ENCODE data around the gene SPIN2A.
A peak's percentile ranks its signal among the peaks of the same experiment; 100 is the strongest.
"Not testable (repeated sequence)": the region's sequence is repeated elsewhere in the genome, so short reads cannot be mapped to it uniquely, and the experiment has no call there.

Gene SPIN2A

DNA sequence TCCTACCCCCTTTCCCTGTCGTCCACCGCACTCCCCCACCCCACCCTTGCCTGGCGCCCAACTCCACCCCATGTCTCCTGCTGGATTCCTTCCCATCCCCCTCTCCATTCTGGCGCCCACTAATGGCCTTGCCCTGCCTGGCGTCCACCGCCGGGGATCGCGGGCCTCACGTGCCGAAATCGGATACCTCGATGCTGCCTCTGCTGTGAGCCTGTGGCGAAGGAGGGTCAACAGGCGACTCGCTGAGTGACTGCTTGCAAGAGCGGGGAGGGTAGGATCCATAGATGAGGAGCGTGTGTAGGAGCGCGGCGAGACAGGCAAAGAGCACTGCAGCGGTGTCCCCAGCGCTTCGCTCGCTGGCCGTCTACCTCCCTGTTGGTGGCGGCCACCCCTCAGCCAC, at the start of gene SPIN2A:
Gene SPIN2A, minus strand, starts transcription at position 325 of the 400 bp plus-strand sequence. CDS start 800 bp downstream, outside the sequence.
- H3K4me1 Mint-ChIP-seq (ENCODE audit: low read depth); H3K4me3 Mint-ChIP-seq; H3K9me3 Mint-ChIP-seq; H3K27ac Mint-ChIP-seq; H3K27me3 Mint-ChIP-seq; H3K36me3 Mint-ChIP-seq (ENCODE audit: low read depth): not testable (repeated sequence)

DNA sequence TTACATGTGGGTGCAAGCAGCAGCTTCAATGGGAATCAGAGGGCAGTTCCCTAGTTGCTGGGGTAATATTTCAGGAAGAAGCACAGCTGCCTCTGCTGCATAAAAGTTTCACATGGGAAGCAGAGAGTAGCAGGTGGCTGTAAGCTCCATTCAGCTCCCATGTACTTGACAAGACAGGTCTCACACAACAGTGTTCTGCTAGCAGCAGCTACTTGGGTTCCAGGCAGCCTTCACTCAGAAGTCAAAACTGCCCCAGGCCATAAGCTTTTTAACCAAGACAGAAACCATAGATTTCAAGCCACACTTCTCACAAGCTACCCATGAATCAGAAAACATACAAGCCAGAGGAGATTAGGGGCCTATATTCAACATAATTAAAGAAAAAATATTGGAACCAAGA, 41.4 kb upstream of the SPIN2A start:
- Mint-ChIP-seq H3K4me1 (ENCODE audit: low read depth) (no peaks in the 10 kb centered on the region), H3K9me3 (peaks cover 17% of the 10 kb centered on the region), H3K4me3 (no peak overlapping the region), H3K27ac (no peak overlapping the region), H3K27me3 (no peaks in the 10 kb centered on the region), H3K36me3 (ENCODE audit: low read depth) (no peaks in the 10 kb centered on the region)

DNA sequence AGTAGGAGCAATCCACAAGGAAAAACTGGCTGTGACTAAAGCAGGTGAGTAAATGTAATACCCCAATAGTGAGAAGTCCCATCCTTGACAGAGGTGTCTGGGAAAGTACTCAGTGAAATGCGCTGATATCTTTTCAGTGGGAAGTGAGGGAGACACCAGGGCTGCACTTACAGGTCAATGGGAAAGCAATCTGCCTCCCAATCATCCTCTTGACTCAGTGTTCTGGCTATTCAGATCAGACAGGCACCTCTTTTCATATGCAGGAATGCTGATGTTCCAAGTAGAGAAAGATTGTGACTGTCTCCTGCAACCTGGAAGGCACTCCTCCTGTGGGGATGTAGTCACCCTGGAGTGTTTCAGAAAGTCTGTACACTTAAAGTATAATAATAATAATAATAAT, 39.9 kb upstream of the SPIN2A start:
- Mint-ChIP-seq H3K27me3 (no peaks in the 10 kb centered on the region), H3K4me1 (ENCODE audit: low read depth) (no peaks in the 10 kb centered on the region), H3K4me3 (no peak overlapping the region), H3K9me3 (peaks cover 14% of the 10 kb centered on the region), H3K27ac (no peak overlapping the region), H3K36me3 (ENCODE audit: low read depth) (no peaks in the 10 kb centered on the region)

DNA sequence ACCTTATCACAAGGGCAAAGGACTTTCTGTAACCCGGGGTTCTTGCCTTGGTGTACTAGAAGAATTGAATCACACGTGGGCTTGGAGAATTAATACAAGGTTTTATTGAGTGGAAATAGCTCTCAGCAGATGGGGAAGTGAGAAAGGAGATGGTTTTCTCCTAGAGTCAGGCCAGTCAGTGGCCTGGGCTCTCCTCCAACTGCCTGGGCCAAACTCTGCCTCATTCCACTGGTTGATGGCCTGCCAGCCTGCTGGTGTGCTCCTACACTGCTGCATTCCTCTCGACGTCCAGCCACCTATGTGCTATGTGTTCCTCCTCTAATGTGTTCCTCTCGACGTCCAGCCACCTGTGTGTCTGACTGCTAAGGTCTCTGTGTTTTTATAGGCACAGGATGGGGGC, 35.3 kb upstream of the SPIN2A start:
- H3K36me3 Mint-ChIP-seq (ENCODE audit: low read depth) = no peaks in the 10 kb centered on the region
- no peaks in the 10 kb centered on the region for H3K9me3 Mint-ChIP-seq
- H3K27me3 Mint-ChIP-seq = no peaks in the 10 kb centered on the region
- no peaks in the 10 kb centered on the region for H3K4me1 Mint-ChIP-seq (ENCODE audit: low read depth)
- no peak overlapping the region for H3K27ac Mint-ChIP-seq
- no peak overlapping the region for H3K4me3 Mint-ChIP-seq

DNA sequence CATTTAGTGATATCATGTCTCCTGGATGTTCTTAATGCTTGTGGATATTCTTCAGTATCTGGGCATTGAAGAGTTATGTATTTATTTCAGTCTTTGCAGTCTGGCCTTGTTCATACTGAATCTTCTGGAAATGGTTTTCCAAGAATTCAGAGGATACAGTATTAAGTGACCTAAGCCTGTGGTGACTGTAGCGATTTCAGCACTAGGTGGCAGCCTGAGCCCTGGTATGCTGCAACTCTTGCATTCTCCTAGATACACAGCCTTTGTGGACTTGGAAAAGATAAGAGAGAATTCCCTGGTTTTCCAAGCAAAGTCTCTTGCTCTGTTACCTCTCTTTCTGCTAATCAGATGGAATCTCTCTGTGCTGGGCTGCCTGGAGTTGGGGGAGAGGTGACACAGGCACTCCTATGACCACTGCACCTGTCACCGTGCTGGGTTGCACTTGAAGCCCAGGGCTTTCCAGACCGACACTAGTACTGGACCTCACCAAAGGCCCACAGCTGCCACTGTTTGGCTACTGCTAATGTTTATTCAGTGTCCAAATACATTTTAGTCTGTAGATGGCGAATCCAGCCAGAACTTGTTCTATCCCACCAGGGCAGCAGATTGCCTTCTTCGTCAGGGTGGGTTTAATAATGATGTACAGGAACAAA, 19.3 kb upstream of the SPIN2A start:
- H3K4me1 Mint-ChIP-seq (ENCODE audit: low read depth) = no peaks in the 10 kb centered on the region
- no peaks in the 10 kb centered on the region for H3K9me3 Mint-ChIP-seq
- no peak overlapping the region for H3K27ac Mint-ChIP-seq
- no peak overlapping the region for H3K4me3 Mint-ChIP-seq
- H3K36me3 Mint-ChIP-seq (ENCODE audit: low read depth) = peaks cover 11% of the 10 kb centered on the region
- H3K27me3 Mint-ChIP-seq = no peaks in the 10 kb centered on the region

DNA sequence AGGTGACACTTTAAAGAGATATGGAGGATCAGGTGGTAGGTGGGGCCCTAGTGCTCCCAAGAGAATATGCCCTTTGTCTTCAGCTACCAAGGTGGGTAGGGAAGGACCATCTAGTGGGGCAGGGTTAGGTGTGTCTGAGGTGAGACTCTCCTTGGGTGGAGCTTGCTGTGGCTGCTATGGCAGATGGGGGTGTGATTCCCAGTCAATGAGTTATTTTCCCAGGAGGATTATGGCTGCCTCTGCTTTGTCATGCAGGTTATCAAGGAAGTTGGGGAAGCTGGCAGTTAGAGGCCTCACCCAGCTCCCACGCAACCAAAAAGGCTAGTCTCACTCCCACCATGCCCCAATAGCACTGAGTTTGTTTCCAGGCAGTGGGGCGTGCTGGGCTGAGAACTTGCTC, 18.0 kb upstream of the SPIN2A start:
- H3K27ac Mint-ChIP-seq = no peak overlapping the region
- H3K27me3 Mint-ChIP-seq = no peaks in the 10 kb centered on the region
- H3K9me3 Mint-ChIP-seq = no peaks in the 10 kb centered on the region
- no peak overlapping the region for H3K4me3 Mint-ChIP-seq
- no peaks in the 10 kb centered on the region for H3K4me1 Mint-ChIP-seq (ENCODE audit: low read depth)
- peaks cover 15% of the 10 kb centered on the region for H3K36me3 Mint-ChIP-seq (ENCODE audit: low read depth)

DNA sequence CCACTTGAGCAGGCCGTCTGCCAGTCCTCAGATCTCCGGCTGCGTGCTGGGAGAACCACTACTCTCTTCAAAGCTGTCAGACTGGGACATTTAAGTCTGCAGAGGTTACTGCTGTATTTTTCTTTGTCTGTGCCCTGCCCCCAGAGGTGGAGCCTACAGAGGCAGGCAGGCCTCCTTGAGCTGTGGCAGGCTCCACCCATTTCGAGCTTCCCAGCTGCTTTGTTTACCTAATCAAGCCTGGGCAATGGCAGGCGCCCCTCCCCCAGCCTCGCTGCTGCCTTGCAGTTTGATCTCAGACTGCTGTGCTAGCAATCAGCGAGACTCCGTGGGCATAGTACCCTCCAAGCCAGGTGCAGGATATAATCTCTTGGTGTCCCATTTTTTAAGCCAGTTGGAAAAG, 15.0 kb upstream of the SPIN2A start:
- peaks cover 24% of the 10 kb centered on the region for H3K36me3 Mint-ChIP-seq (ENCODE audit: low read depth)
- H3K9me3 Mint-ChIP-seq, H3K4me3 Mint-ChIP-seq: not testable (repeated sequence)

DNA sequence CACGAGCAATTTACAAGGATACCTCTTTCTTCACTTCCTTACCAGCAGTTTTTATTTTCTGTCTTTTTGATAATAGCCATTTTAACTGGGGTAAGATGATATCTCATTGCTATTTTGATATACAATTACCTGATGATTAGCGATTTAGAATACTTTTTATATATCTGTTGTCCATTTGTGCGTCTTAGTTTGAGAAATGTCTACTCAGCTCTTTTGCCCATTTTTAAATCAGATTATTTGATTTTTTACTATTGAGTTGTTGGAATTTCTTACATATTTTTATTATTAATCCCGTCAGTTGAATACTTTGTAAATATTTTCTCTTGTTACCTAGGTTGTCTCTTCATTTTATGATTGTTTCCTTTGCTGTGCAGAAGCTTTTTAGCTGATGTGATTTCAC, 1.5 kb upstream of the SPIN2A start:
- no peak overlapping the region for H3K27ac Mint-ChIP-seq
- no peaks in the 10 kb centered on the region for H3K27me3 Mint-ChIP-seq
- no peaks in the 10 kb centered on the region for H3K9me3 Mint-ChIP-seq
- peaks cover 9% of the 10 kb centered on the region for H3K4me1 Mint-ChIP-seq (ENCODE audit: low read depth)
- H3K4me3 Mint-ChIP-seq = no peak overlapping the region
- H3K36me3 Mint-ChIP-seq (ENCODE audit: low read depth) = no peaks in the 10 kb centered on the region

More for the DNA sequence above, 15.0 kb upstream of the SPIN2A start:
- H3K4me1 Mint-ChIP-seq (ENCODE audit: low read depth); H3K27ac Mint-ChIP-seq; H3K27me3 Mint-ChIP-seq: not testable (repeated sequence)

DNA sequence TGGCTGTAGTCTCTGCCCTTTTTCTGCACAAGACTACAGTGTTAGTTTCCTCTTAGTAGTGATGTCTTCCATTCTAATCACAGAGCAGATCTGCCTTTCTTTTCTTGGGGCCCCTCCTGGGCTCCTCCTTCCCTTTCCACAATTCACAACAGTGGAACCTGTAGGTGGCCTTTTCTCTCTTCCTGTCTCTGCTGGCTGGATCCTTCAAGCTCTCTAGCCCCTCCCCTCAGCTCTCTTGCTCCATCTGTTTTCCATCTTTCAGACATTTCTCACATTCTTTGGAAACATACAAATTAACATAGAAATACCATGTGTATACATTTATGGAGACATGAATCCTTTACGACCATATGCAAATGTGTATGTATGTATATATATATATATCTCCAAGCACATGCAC, 304 bp upstream of the SPIN2A start:
- no peaks in the 10 kb centered on the region for H3K36me3 Mint-ChIP-seq (ENCODE audit: low read depth)
- H3K27me3 Mint-ChIP-seq = no peaks in the 10 kb centered on the region
- no peaks in the 10 kb centered on the region for H3K9me3 Mint-ChIP-seq
- no peak overlapping the region for H3K4me3 Mint-ChIP-seq
- no peak overlapping the region for H3K27ac Mint-ChIP-seq
- peaks cover 9% of the 10 kb centered on the region for H3K4me1 Mint-ChIP-seq (ENCODE audit: low read depth)

DNA sequence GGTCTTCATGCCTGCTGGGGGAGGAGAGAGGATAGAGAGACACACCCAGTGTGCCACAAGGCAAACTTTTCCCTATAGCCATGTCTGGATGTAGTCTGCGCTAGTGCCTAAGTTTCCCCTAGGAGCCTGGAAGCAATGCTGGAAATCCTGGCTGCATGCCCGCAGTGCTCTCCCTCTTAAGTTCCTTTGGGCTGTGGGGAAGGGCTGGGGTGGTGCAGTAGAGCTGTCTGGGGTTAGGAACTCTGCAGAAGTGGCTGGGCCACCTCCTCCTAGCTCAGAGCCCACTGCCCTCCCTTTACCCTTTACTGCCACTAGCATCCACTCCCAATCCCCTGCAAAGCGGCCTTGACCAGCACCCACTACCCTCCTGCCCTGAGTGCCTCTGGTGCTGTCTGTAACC, 608 bp downstream of the SPIN2A start:
- not testable (repeated sequence) for H3K36me3 Mint-ChIP-seq (ENCODE audit: low read depth); H3K4me1 Mint-ChIP-seq (ENCODE audit: low read depth); H3K9me3 Mint-ChIP-seq; H3K4me3 Mint-ChIP-seq; H3K27me3 Mint-ChIP-seq; H3K27ac Mint-ChIP-seq

DNA sequence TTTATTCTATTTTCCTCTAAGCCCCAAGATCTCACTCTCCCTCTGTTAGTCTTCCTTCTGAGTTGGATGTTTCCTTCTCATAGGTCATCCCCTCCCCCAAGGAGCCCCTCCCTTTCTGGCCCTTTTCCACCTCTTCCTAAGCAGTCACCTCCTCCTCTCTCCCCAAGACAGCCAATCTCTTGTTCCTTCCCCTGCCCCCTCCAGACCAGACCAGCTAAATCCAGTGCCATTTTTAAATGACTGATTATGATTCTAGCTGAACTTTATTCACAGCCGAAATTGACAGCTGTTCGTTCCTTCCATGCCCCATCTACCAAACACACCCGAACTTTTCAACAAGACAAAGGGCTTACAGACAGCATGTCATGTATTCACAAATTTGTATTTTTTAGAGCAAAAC, 1.9 kb downstream of the SPIN2A start:
- Mint-ChIP-seq H3K4me1 (ENCODE audit: low read depth) (no peaks in the 10 kb centered on the region), H3K27me3 (no peaks in the 10 kb centered on the region)

DNA sequence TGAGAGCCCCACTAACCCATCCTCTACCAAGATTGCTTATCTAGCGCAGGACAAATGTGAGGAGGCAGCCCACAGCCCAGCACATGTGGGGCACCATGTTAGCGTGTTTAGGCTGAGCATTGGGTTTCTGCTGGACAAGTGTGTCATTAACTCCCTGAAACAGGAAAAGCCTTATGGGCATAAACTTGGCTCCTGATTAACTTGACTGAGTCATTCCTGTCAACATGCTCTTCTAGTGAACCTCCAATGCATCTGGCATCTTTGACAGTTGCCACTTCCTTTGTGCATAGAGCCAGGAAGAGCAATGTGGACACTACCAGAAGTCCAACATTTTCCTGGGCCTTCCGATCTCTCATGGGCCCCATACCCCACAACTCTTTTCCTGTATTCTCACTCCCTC, 2.5 kb downstream of the SPIN2A start:
- Mint-ChIP-seq H3K4me3 (no peak overlapping the region), H3K9me3 (no peaks in the 10 kb centered on the region), H3K27me3 (no peaks in the 10 kb centered on the region), H3K4me1 (ENCODE audit: low read depth) (no peaks in the 10 kb centered on the region), H3K27ac (no peak overlapping the region), H3K36me3 (ENCODE audit: low read depth) (no peaks in the 10 kb centered on the region)

More for the DNA sequence above, 1.9 kb downstream of the SPIN2A start:
- no peaks in the 10 kb centered on the region for H3K36me3 Mint-ChIP-seq (ENCODE audit: low read depth)
- H3K27ac Mint-ChIP-seq = no peak overlapping the region
- no peak overlapping the region for H3K4me3 Mint-ChIP-seq
- no peaks in the 10 kb centered on the region for H3K9me3 Mint-ChIP-seq

DNA sequence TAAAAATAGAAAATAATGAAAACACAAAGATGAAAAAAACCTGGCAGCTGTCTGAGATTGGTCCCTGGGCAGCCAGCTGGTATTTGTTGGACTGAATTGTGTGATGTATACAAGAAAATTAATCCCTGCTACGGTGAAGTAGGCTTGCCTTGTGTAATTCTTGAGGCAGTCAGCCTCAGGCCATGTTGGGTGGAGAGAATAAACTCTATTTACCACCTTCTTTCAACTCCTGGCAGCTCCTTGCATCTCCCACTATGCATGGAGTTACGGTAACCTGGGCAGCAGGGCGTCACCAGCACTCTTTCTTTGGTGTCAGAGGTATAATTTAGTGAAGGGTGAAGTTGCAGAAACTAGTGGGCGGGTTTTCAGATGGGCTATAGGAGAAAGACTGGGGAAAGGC, 3.5 kb downstream of the SPIN2A start:
- Mint-ChIP-seq H3K36me3 (ENCODE audit: low read depth) (no peaks in the 10 kb centered on the region), H3K4me3 (no peak overlapping the region), H3K4me1 (ENCODE audit: low read depth) (no peaks in the 10 kb centered on the region), H3K9me3 (no peaks in the 10 kb centered on the region), H3K27ac (no peak overlapping the region), H3K27me3 (no peaks in the 10 kb centered on the region)

DNA sequence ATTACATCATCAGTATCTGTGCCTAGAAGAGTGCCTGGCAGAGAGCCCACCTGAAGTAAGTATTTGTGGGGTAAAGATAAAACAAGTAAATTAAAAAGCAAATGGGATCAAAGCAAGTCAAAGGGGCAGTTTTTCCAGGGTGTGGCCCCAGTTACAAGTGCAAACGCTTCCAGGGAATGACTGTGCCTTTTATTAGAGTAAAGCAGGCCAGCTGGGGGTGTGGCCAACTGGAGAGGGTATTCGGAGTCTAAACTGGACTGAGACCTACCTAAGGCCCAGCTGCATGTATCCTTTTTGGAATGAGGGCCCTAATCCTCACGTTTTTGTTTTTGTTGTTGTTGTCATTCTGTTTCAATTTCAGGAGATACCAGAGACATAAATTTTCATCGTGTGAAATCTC, 3.9 kb downstream of the SPIN2A start:
- not testable (repeated sequence) for H3K9me3 Mint-ChIP-seq; H3K27ac Mint-ChIP-seq; H3K4me3 Mint-ChIP-seq; H3K36me3 Mint-ChIP-seq (ENCODE audit: low read depth); H3K27me3 Mint-ChIP-seq; H3K4me1 Mint-ChIP-seq (ENCODE audit: low read depth)

DNA sequence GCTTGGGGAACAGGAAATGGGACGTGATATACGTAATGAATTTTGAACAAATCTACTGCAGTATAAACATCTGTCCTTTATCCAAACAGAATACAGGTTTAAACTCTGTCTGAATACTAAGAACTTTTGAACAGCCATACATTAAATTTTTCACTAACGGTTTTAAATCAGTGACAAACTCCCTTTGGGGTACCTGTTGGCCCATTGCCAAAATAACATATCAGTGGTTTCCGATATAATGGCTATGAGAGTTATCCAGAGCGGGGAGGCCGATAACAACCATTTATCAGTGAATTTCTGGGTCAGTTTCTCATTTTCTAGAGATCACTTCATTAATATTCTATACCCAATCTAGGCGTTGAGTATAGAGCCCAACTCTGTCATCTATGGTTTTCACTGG, 5.2 kb downstream of the SPIN2A start:
- no peak overlapping the region for H3K4me3 Mint-ChIP-seq
- H3K9me3 Mint-ChIP-seq = no peaks in the 10 kb centered on the region
- H3K36me3 Mint-ChIP-seq (ENCODE audit: low read depth) = no peaks in the 10 kb centered on the region
- H3K27me3 Mint-ChIP-seq = no peaks in the 10 kb centered on the region
- no peaks in the 10 kb centered on the region for H3K4me1 Mint-ChIP-seq (ENCODE audit: low read depth)
- H3K27ac Mint-ChIP-seq = no peak overlapping the region

DNA sequence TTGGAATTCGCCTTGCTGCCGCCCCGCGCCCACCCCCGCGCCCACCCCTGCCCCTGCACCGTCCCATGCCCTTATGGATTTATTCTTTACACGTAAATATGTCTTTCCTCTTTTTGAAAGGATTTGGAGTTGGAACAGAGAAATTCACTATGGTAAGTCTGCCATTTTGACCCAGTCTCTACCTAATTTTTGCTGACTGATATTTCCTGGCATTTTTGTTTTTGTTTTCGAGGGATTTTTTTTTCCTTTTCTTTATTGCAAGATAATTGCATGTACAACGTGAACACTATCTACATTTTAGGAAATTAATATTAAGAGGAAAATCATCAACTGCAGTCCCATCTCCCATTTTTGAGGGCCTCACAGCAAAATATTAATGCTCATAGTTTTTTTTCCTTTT, 15.4 kb downstream of the SPIN2A start:
- no peaks in the 10 kb centered on the region for H3K9me3 Mint-ChIP-seq
- peaks cover 7% of the 10 kb centered on the region for H3K4me1 Mint-ChIP-seq (ENCODE audit: low read depth)
- no peaks in the 10 kb centered on the region for H3K27me3 Mint-ChIP-seq
- H3K36me3 Mint-ChIP-seq (ENCODE audit: low read depth) = peaks cover 11% of the 10 kb centered on the region
- H3K27ac Mint-ChIP-seq = peak overlapping the region; percentile 84
- peak overlapping the region; percentile 87 for H3K4me3 Mint-ChIP-seq

Data from stimulated activated naive CD8-positive, alpha-beta T cell treated with anti-CD3 and anti-CD28 coated beads, Interleukin-15, Interleukin-2, amounts not matched to agents 100 ng/mL and 50 ng/mL, for 24 hours (primary cell).